ENCODE results near the gene TMOD3. TPM values are rescaled to one million over a fixed set of nuclear protein-coding genes. Genes with fewer than 3 reads are reported as not detected.

TMOD3 gene
- total RNA-seq, 1 donor from 2014 or later: 30.9 TPM

GRCh38 chr15:51848811-51849210 is 19.4 kb downstream of the TMOD3 start:
- H3K4me1 ChIP-seq: peaks cover 82% of the 10 kb centered on the region
- peak overlapping the region; percentile 9 for H3K27ac ChIP-seq (replicated peaks)
- no peak for DNase-seq
- H3K36me3 ChIP-seq: no peaks in the 10 kb centered on the region
- H3K27me3 ChIP-seq (ENCODE audit: low read depth): no peaks in the 10 kb centered on the region
- TF ChIP-seq CTCF (IDR thresholded peaks at IDR 0.05; ENCODE audit: borderline replicate concordance): no peak
- intact Hi-C loops (cut with micrococcal nuclease): no loop called here
- no peak overlapping the region for H3K4me3 ChIP-seq
- H3K9me3 ChIP-seq (replicated peaks): no peaks in the 10 kb centered on the region

GRCh38 chr15:51849860-51850259 is 20.4 kb downstream of the TMOD3 start:
- no peaks in the 10 kb centered on the region for H3K36me3 ChIP-seq
- intact Hi-C loops (cut with micrococcal nuclease): no loop called here
- H3K27ac ChIP-seq (replicated peaks): no peak overlapping the region
- peaks cover 73% of the 10 kb centered on the region for H3K4me1 ChIP-seq
- no peak for DNase-seq
- no peaks in the 10 kb centered on the region for H3K27me3 ChIP-seq (ENCODE audit: low read depth)
- H3K4me3 ChIP-seq: no peak overlapping the region
- no peaks in the 10 kb centered on the region for H3K9me3 ChIP-seq (replicated peaks)
- no peak for TF ChIP-seq CTCF (IDR thresholded peaks at IDR 0.05; ENCODE audit: borderline replicate concordance)

- intact Hi-C loops (cut with micrococcal nuclease): no loop called here
- no peak for TF ChIP-seq CTCF (IDR thresholded peaks at IDR 0.05; ENCODE audit: borderline replicate concordance)
- Histone ChIP-seq H3K27me3 (ENCODE audit: low read depth) (no peaks in the 10 kb centered on the region), H3K4me1 (peaks cover 57% of the 10 kb centered on the region), H3K4me3 (no peak overlapping the region), H3K36me3 (no peaks in the 10 kb centered on the region), H3K27ac (replicated peaks) (no peak overlapping the region), H3K9me3 (replicated peaks) (no peaks in the 10 kb centered on the region)
- DNase-seq: no peak
Observed at GRCh38 chr15:51853998-51854397, 24.5 kb downstream of the TMOD3 start.

GRCh38 chr15:51855612-51856011 is 26.2 kb downstream of the TMOD3 start:
- Histone ChIP-seq H3K4me3 (no peak overlapping the region), H3K27me3 (ENCODE audit: low read depth) (no peaks in the 10 kb centered on the region), H3K4me1 (peaks cover 41% of the 10 kb centered on the region), H3K9me3 (replicated peaks) (no peaks in the 10 kb centered on the region), H3K27ac (replicated peaks) (no peak overlapping the region), H3K36me3 (no peaks in the 10 kb centered on the region)
- no peak for TF ChIP-seq CTCF (IDR thresholded peaks at IDR 0.05; ENCODE audit: borderline replicate concordance)
- no peak for DNase-seq
- intact Hi-C loops (cut with micrococcal nuclease): no loop called here

GRCh38 chr15:51856714-51857380 is 27.4 kb downstream of the TMOD3 start:
- intact Hi-C loops (cut with micrococcal nuclease): no loop called here
- no peak for TF ChIP-seq CTCF (IDR thresholded peaks at IDR 0.05; ENCODE audit: borderline replicate concordance)
- H3K9me3 ChIP-seq (replicated peaks): no peaks in the 10 kb centered on the region
- no peaks in the 10 kb centered on the region for H3K27me3 ChIP-seq (ENCODE audit: low read depth)
- DNase-seq: no peak
- no peaks in the 10 kb centered on the region for H3K36me3 ChIP-seq
- no peak overlapping the region for H3K4me3 ChIP-seq
- H3K27ac ChIP-seq (replicated peaks): no peak overlapping the region
- H3K4me1 ChIP-seq: peaks cover 51% of the 10 kb centered on the region
